GM12874 (cell line): ENCODE measurements around the gene OR10H2.

ENCODE experiments used
- TF ChIP-seq, protein P1 (sequence below): IDR thresholded peaks from 2 replicates; pipeline ENCODE4 v1.5.1; 2011; ENCODE audit warnings: low read depth, mild to moderate bottlenecking, control low read depth, low read length, moderate library complexity; ENCODE audit not compliant: insufficient read depth

The OR10H2 gene

DNA sequence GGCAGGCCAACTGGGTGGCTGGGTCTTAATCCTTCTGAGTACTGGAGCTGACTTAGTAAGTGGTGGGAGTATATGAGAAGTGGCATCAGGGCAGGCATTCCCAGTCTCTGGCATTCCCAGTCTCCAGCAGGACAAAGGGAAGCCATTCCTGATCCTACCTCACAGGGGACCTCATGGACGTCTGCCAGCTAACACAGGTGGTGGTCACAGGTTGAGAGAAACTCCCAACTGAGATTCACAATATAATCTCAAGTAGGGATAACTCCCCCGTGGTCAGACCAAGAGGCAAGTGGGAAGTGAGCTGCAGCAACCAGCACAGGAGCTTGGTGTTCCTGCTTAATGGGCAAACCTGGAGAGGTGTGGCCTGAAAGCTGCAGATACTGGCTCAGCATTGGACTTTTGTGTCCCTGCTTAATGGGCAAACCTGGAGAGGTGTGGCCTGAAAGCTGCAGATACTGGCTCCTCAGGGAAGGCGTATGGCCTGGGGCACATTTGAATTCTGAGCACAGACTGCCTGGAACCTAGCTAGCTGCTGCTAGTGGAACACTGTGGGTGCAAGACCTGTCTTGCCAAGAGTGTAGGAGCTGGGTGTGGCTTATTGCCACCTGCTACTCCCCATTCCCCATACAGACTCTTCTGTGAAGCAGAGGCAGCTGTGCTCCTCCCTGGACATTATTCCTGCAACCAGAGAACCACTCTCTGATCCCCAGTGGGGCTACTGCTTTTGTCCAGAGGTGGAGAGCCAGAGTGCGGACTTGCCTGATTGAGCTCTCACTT lies 25.9 kb upstream of the OR10H2 start:
- TF ChIP-seq, protein P1, sequence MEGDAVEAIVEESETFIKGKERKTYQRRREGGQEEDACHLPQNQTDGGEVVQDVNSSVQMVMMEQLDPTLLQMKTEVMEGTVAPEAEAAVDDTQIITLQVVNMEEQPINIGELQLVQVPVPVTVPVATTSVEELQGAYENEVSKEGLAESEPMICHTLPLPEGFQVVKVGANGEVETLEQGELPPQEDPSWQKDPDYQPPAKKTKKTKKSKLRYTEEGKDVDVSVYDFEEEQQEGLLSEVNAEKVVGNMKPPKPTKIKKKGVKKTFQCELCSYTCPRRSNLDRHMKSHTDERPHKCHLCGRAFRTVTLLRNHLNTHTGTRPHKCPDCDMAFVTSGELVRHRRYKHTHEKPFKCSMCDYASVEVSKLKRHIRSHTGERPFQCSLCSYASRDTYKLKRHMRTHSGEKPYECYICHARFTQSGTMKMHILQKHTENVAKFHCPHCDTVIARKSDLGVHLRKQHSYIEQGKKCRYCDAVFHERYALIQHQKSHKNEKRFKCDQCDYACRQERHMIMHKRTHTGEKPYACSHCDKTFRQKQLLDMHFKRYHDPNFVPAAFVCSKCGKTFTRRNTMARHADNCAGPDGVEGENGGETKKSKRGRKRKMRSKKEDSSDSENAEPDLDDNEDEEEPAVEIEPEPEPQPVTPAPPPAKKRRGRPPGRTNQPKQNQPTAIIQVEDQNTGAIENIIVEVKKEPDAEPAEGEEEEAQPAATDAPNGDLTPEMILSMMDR: no peak

DNA sequence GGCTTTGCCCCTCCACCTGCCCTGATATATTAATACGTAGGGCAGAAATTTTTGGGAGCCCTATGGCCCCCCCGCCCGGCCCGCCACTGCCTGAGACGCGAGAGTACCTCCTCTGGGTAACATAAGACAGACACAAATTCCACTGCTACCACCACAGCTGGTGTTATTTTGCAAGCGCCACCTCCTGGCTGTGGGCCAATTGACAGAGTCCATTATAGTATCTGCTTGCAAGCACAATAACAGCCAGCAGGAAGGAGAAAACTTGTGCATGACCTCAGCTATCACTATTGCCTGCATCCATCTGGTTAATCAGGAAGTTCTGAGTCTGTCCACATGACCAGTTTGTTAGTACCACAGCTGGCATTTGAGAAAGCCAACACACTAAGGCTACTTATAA lies 25.3 kb upstream of the OR10H2 start:
- TF ChIP-seq, protein P1: no peak

DNA sequence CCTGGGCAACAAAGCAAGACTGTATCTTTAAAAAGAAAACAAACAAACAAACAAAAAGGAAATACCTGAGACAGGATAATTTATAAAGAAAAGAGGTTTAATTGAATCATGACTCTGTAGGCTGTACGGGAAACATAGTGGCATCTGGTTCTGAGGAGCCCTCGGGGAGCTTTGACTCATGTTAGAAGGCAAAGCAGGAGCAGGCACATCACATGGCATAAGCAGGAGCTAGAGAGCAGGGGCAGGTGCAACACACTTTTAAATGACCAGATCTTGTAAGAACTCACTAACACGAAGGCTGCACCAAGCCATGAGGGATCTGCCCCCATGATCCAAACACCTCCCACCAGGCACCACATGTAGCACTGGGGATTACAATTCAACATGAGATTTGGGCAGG lies 13.2 kb upstream of the OR10H2 start:
- TF ChIP-seq, protein P1: no peak

DNA sequence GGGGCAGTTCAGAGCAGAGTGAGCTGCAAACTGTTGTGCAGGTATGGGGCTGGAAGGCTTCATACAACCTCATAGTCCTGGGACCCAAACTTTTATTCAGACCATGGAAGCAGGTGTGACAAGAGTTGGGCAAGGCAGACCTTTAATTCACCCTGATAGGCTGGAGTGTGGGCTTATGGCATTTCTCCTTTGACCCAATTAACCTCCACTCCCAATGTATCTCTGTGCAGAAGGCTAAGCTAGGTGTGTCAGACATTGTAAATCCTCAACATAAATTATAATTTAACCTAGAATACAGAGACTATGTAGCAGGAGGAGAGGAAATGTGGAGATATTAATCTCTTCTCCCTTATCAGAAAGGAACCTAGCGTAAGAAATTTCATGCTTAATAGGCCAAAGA lies 12.2 kb upstream of the OR10H2 start:
- TF ChIP-seq, protein P1: no peak

DNA sequence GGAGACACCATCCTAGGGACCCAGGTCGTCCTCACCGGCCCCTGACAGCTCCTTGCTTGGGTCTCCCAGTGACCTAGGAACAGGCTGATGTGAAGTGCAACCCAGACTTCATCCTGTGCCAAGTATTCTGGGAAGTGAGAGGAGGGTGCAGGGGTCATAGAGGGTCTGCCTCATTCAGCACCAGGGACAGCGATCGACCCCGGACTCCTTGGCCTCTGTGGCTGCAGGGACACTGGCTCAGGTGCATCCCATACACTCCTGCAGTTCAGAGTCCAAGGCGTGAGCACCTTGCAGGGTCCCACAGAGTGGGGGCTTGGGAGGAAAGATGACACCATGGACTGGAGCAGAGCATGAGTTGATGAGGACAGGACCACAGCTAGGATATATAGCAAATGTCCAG lies 10.0 kb upstream of the OR10H2 start:
- TF ChIP-seq, protein P1: no peak

DNA sequence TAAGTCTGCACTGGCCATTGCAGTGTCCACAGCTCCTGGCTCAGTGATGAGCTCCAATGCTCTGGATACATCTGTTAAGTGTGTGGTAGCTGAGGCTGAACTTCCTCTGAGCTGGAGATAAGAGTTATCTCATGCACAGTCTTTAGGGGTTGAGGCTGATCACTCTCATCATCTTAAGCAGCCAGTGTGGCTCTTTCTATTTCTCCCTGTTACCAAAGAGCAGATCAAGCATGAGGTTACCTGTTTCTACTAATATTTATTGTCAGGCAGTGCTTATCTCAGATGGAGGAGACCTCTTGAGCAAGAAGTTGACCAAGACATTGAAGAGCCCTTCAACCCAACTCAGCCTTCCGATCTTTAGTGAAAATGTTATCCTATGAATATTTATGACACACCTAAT lies 6.6 kb upstream of the OR10H2 start:
- TF ChIP-seq, protein P1: no peak

DNA sequence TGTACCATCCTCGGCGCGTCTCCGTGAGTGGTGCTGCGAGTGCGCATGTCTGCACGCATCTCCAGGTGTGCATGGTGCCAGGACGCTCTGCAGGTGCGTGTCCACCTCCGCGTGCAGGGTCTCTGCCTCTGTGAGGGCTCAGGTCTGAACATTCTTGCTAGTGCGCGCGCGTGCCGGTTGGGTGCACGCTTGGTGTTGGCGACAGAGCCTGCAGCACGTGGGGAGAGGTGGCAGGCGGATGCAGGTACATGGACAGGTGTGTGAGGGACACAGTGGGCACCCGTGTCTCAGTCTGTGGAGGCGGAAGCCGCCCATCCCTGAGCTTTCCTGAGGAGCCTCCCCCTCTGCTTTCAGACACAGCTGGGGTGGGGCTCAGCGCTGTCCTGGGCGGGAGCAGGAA lies 4.9 kb upstream of the OR10H2 start:
- TF ChIP-seq, protein P1: no peak

DNA sequence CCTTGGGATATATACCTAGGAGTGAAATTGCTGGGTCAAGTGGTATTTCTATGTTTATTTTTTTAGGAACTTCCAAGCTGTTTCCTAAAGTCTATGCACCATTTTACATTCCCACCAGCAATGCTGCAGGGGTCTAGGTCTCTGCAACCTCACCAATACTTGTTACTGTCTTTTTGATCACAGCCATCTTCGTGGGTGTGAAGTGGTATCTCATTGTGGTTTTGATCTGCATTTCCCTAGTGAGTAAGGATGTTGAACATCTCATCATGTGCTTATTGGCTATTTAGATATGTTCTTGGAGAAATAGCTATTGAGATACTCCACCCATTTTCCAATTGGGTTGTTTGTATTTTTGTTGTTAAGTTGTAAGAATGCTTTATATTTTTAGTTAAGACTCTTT lies 2.7 kb downstream of the OR10H2 start:
- TF ChIP-seq, protein P1: no peak
